Ishikawa (cell line): ENCODE results near the gene TNFRSF25.

Experiments used
- EP300 ChIP-seq: IDR thresholded peaks from 2 replicates; pipeline ENCODE4 v1.6.1; 2012; ENCODE audit warnings: borderline replicate concordance
- NFIC ChIP-seq: IDR thresholded peaks from 2 replicates; pipeline ENCODE4 v1.6.1; 2012
- TF ChIP-seq, protein P1 (sequence below): IDR thresholded peaks from 2 replicates; pipeline ENCODE4 v1.6.1; 2012
- TF ChIP-seq, protein P2 (sequence below): IDR thresholded peaks from 2 replicates; pipeline ENCODE4 v1.6.1; 2012

DNA sequence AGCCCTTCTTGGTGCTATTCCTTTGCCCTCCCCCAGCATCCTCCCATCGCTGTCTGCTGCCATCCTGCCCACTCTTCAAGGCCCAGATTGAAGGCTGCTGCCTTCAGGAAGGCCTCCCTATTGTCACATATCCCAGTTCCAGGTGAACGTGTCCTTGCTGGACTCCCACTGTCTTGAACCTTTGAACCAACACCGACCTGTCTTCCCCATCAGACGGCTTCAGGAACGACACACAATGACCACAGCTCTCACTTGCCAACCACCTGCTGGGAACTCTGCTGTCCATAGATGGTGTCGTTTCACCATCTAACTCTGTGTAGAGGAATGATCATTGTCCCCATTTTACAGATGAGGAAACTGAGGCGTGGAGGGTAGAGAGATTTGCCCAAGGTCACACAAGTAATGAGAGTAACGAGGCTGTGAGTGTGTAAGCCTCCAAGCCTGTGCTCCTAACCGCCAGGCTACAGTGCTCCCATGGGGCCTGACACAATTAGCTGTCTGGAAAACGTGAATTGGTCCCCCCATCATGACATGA is 35.4 kb upstream of the TNFRSF25 start:
- TF ChIP-seq, protein P1, sequence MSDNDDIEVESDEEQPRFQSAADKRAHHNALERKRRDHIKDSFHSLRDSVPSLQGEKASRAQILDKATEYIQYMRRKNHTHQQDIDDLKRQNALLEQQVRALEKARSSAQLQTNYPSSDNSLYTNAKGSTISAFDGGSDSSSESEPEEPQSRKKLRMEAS, result no peak
- TF ChIP-seq, protein P2, sequence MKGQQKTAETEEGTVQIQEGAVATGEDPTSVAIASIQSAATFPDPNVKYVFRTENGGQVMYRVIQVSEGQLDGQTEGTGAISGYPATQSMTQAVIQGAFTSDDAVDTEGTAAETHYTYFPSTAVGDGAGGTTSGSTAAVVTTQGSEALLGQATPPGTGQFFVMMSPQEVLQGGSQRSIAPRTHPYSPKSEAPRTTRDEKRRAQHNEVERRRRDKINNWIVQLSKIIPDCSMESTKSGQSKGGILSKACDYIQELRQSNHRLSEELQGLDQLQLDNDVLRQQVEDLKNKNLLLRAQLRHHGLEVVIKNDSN, result no peak
- TF ChIP-seq EP300, result no peak
- TF ChIP-seq NFIC, result no peak
